Upper lobe of right lung (tissue), 1 donor: Measurements from ENCODE around the gene TTYH3. TPM values are rescaled to one million over a fixed set of nuclear protein-coding genes. Genes with fewer than 3 reads are reported as not detected.
A peak's percentile ranks its signal among the peaks of the same experiment; 100 is the strongest.

ENCODE experiments used
- ATAC-seq: fragments of 200-7000 bp; cut with Tn5 transposase; one replicate; pipeline ENCODE4 v1.9.1; 2020; ENCODE audit warnings: mild to moderate bottlenecking, moderate library complexity
- DNase-seq: peaks from one replicate; pipeline ENCODE4 v3.0.0-alpha.2; 2020
- H3K27ac ChIP-seq: fragments of 200-600 bp; one replicate; pipeline ENCODE4 v1.8.0; 2022
- H3K27me3 ChIP-seq: fragments of 200-600 bp; one replicate; pipeline ENCODE4 v1.8.0; 2022; ENCODE audit warnings: mild to moderate bottlenecking
- H3K36me3 ChIP-seq: fragments of 200-600 bp; one replicate; pipeline ENCODE4 v1.8.0; 2022
- H3K4me1 ChIP-seq: fragments of 200-600 bp; one replicate; pipeline ENCODE4 v1.8.0; 2022
- H3K4me3 ChIP-seq: fragments of 200-600 bp; one replicate; pipeline ENCODE4 v1.8.0; 2022; ENCODE audit warnings: mild to moderate bottlenecking
- H3K9me3 ChIP-seq: fragments of 200-600 bp; one replicate; pipeline ENCODE4 v1.8.0; 2022
- CTCF ChIP-seq: fragments of 200-600 bp; IDR thresholded peaks from one replicate; pipeline ENCODE4 v1.8.0; 2022; ENCODE audit warnings: antibody characterized with exemption
- intact Hi-C: fragments of 100-400 bp; cut with DNase I; formaldehyde crosslinking; loops from one replicate; pipeline ENCODE4 v1.11.0; 2022
- total RNA-seq: library from RNA; stranded (reverse); fragmentation: NEBNext Ultra II Directional; extraction: Animal tissue kit (Norgen Biotek cat#: 25700); gene quantifications from one replicate; pipeline ENCODE4 v1.2.1, GENCODE V29; 2021
- donor health status: DM: no; HTN: yes; CAD: no; lungs with severe emphysema.

Gene TTYH3
- total RNA-seq, 1 donor from 2014 or later, result 48.8 TPM

- H3K9me3 ChIP-seq, result no peaks in the 10 kb centered on the region
- H3K4me1 ChIP-seq, result peaks cover 18% of the 10 kb centered on the region
- H3K4me3 ChIP-seq, result no peak overlapping the region
- DNase-seq (no peak), ATAC-seq (no peak)
- H3K27me3 ChIP-seq, result no peaks in the 10 kb centered on the region
- H3K36me3 ChIP-seq, result no peaks in the 10 kb centered on the region
- no peak for TF ChIP-seq CTCF
- no peak overlapping the region for H3K27ac ChIP-seq
- intact Hi-C loops, result no loop called here
These were observed 78.5 kb downstream of the TTYH3 start for GRCh38 chr7:2710286-2710655.

DNA sequence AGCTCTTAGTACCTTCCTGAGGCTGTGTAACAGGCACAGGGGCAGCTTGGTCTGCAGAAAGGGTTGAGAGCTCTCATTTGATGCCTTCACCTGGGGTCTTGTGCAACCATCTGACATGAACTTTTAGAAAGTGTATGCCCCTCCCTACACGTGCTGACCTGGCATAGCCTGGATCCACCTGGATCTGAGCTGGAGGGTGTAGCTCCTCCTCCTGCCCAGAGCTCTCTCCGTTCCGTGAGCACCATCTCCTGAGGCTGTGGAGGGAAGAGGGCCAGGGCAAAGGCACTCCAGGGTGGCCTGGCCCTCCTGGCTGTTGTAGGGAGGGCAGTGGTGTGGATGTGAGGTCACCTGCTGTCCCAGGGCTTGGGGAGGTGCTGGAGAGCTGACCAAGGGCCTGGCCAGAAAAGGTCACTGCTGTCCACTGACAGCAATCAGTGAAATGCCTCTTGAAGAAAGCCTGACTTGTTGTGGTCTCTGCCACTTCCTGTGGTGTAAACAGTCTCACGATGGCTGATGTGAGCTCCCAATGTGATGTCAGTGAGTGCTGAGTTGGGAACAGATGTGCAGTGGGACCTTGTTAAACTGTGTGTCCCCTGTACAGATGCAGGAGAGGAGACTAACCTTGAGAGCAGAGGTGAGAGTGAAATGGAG lies 79.2 kb downstream of the TTYH3 start:
- Histone ChIP-seq H3K4me3 (no peak overlapping the region), H3K4me1 (peaks cover 18% of the 10 kb centered on the region), H3K9me3 (no peaks in the 10 kb centered on the region), H3K36me3 (no peaks in the 10 kb centered on the region), H3K27ac (no peak overlapping the region), H3K27me3 (no peaks in the 10 kb centered on the region)
- no peak for DNase-seq
- TF ChIP-seq CTCF, result no peak
- intact Hi-C loops, result no loop called here
- peak; percentile 30 for ATAC-seq

DNA sequence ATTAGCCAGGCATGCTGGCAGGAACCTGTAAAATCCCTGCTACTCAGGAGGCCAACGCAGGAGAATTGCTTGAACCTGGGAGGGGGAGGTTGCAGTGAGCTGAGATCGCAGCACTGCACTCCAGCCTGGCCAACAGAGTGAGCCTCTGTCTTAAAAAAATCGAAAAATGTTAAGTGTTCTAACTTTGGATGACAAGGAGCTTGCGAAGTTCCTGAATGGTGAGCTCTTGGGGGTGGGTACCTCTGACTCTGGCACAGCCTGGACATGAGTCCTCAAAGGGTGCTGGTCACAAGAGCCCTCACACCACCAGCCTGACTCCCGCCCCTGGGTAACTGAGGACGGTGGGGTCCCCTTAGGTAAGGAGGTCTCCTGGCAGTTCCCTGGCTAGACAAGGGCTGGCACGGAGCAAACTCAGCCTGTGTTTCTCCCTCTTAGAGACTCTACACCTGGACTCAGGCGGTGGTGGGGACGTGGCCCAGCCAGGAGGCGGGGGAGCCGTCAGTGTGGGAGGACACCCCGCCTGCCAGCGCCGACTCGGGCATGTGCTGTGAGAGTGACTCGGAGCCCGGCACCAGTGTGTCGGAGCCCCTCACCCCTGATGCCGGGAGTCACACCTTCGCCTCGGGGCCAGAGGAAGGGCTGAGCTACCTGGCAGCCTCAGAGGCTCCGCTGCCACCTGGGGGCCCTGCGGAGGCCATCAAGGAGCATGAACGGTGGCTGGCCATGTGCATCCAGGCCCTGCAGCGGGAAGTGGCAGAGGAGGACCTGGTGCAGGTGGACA lies 80.3 kb downstream of the TTYH3 start:
- Histone ChIP-seq H3K27me3 (no peaks in the 10 kb centered on the region), H3K27ac (no peak overlapping the region), H3K9me3 (no peaks in the 10 kb centered on the region), H3K4me3 (no peak overlapping the region), H3K4me1 (peaks cover 22% of the 10 kb centered on the region), H3K36me3 (no peaks in the 10 kb centered on the region)
- intact Hi-C loops, result no loop called here
- ATAC-seq, result peak; percentile 75
- DNase-seq, result peak; percentile 77
- TF ChIP-seq CTCF, result no peak

- intact Hi-C loops, result no loop called here
- Histone ChIP-seq H3K4me3 (no peak overlapping the region), H3K9me3 (no peaks in the 10 kb centered on the region), H3K36me3 (no peaks in the 10 kb centered on the region), H3K27ac (no peak overlapping the region), H3K27me3 (no peaks in the 10 kb centered on the region), H3K4me1 (peaks cover 34% of the 10 kb centered on the region)
- no peak for TF ChIP-seq CTCF
- DNase-seq, result no peak
- ATAC-seq, result no peak
These were observed 81.6 kb downstream of the TTYH3 start for GRCh38 chr7:2713370-2713769.

GRCh38 chr7:2713978-2714377 lies 82.2 kb downstream of the TTYH3 start:
- no peaks in the 10 kb centered on the region for H3K36me3 ChIP-seq
- H3K27ac ChIP-seq, result no peak overlapping the region
- no peak for DNase-seq
- ATAC-seq, result no peak
- H3K4me3 ChIP-seq, result no peak overlapping the region
- TF ChIP-seq CTCF, result no peak
- H3K27me3 ChIP-seq, result no peaks in the 10 kb centered on the region
- intact Hi-C loops, result no loop called here
- H3K4me1 ChIP-seq, result peaks cover 37% of the 10 kb centered on the region
- H3K9me3 ChIP-seq, result no peaks in the 10 kb centered on the region

Other genes starting within 250 kb of the TTYH3 start
- 29.8 TPM for gene CHST12, start 228.4 kb upstream of the TTYH3 start, total RNA-seq
- gene GRIFIN, start 155.6 kb upstream of the TTYH3 start, total RNA-seq, result not detected
- 35.4 TPM for gene LFNG, start 112.2 kb upstream of the TTYH3 start, total RNA-seq
- 24.1 TPM for gene BRAT1, start 76.5 kb upstream of the TTYH3 start, total RNA-seq
- 22.2 TPM for gene IQCE, start 73.0 kb upstream of the TTYH3 start, total RNA-seq
- gene AMZ1, start 56.2 kb downstream of the TTYH3 start, total RNA-seq, result 0.29 TPM
- 47.2 TPM for gene GNA12, start 212.3 kb downstream of the TTYH3 start, total RNA-seq